Ovary (tissue), 9 donors: ENCODE measurements around the gene ABCA8. TPM values are rescaled to one million over a fixed set of nuclear protein-coding genes. Genes with fewer than 3 reads are reported as not detected.
"Not testable (repeated sequence)": the region's sequence is repeated elsewhere in the genome, so short reads cannot be mapped to it uniquely, and the experiment has no call there.

Experiments used
- DNase-seq, 5 donors: peaks; one replicate each; pipeline ENCODE4 v3.0.0-alpha.2; 2019 to 2020
- H3K27ac ChIP-seq, 2 donors: fragments of 200-600 bp; one replicate each; pipeline versions ENCODE4 v1.5.1 to v1.8.0; 2019 to 2022
- H3K27me3 ChIP-seq: fragments of 200-600 bp; one replicate; pipeline ENCODE4 v1.8.0; 2022
- H3K36me3 ChIP-seq: fragments of 200-600 bp; sonication (generic); one replicate; pipeline ENCODE4 v1.5.1; 2019
- H3K4me1 ChIP-seq: one replicate; pipeline ENCODE4 v1.8.1; 2013; ENCODE audit warnings: mild to moderate bottlenecking, moderate library complexity; ENCODE audit not compliant: insufficient read depth
- H3K4me3 ChIP-seq: fragments of 200-600 bp; sonication (generic); one replicate; pipeline ENCODE4 v1.5.1; 2017
- H3K9me3 ChIP-seq, 2 donors: fragments of 200-600 bp in 1 of 2; sonication (generic) in 1 of 2; one replicate each; pipeline versions ENCODE4 v1.5.1 to v1.8.1; 2013 to 2019; ENCODE audit warnings: mild to moderate bottlenecking in 1 of 2, moderate library complexity in 1 of 2
- CTCF ChIP-seq, 3 donors: fragments of 450-650 bp in 2 of 3; fragments of 200-600 bp in 1 of 3; IDR thresholded peaks; one replicate each; pipeline versions ENCODE4 v1.5.1 to v1.8.0; 2016 to 2022; ENCODE audit warnings: antibody characterized with exemption in 3 of 3, mild to moderate bottlenecking in 1 of 3
- EP300 ChIP-seq: sonication (generic); formaldehyde crosslinking; IDR thresholded peaks from one replicate; pipeline ENCODE4 v1.6.1; 2017; ENCODE audit warnings: antibody characterized with exemption
- POLR2A ChIP-seq: fragments of 450-650 bp; IDR thresholded peaks from one replicate; pipeline ENCODE4 v1.6.1; 2017; ENCODE audit warnings: antibody characterized with exemption, mild to moderate bottlenecking, moderate library complexity
- WGBS, 3 donors: extraction: QIAGEN DNeasy Blood & Tissue Kit in 1 of 3; methylation state at CpG; one replicate each; pipeline versions ENCODE4 v1.1.5 to v1.1.7; 2013 to 2017; 5-methylcytosine and 5-hydroxymethylcytosine counted together
- intact Hi-C, 4 donors: fragments of 100-400 bp; cut with DNase I; formaldehyde crosslinking; loops; one replicate each; pipeline versions ENCODE4 v1.11.0 to v1.15.1; 2022 to 2023
- polyA plus RNA-seq, 2 donors: library from polyadenylated mRNA; stranded (reverse); fragments of 200-250 nt in 1 of 2; fragments of 350-450 nt in 1 of 2; fragmentation: Illumina TruSeq in 1 of 2; extraction: RNeasy Lipid Tissue Mini Kit (QIAGEN cat#74804) in 1 of 2; gene quantifications; one replicate each; pipeline ENCODE4 v1.2.3, GENCODE V29; 2013 to 2014
- total RNA-seq, 7 donors: library from RNA; depleted of rRNA in 2 of 7; stranded (reverse); fragments of >200 nt in 2 of 7; fragmentation: NEBNext Ultra II Directional in 3 of 7; extraction: Animal tissue kit (Norgen Biotek cat#: 25700) in 3 of 7; gene quantifications; one replicate each; pipeline versions ENCODE4 v1.1.0 to v1.2.4, GENCODE V29; 2016 to 2023
- donor health status: DM: no; HTN: no; CAD: no; lungs with moderate emphysema.
- donor health status: DM: no; HTN: no; CAD: no.
- donor health status: Bipolar disorder and iron deficiency.
- donor health status: DM: yes; HTN: yes; CAD: no.
- donor health status: DM: no; HTN: no; CAD: no.
- donor health status: DM: yes; HTN: yes; CAD: no.

Gene ABCA8
- total and polyA plus RNA-seq, 9 donors = 69.2 to 218 (median 98.5) TPM

- Histone ChIP-seq H3K36me3 (no peaks in the 10 kb centered on the region), H3K27me3 (no peaks in the 10 kb centered on the region), H3K4me3 (no peak overlapping the region), H3K4me1 (peaks cover 5% of the 10 kb centered on the region), H3K9me3 (no peaks in the 10 kb centered on the region), H3K27ac (no peak overlapping the region)
- 77 to 94% (median 90%) methylated on average over 5 of the region's 5 CpGs for WGBS, 3 donors
- intact Hi-C loops = loop anchor here in 1 of 4 donors (5.0 kb wide), 1 partner anchor 177 kb away; no protein-coding TSS in a partner anchor
- no peak for DNase-seq
- no peak for TF ChIP-seq POLR2A
- no peak for TF ChIP-seq EP300
- TF ChIP-seq CTCF (IDR thresholded peaks at IDR 0.05) = no peak
Measured at GRCh38 chr17:68969101-68969500, 13.9 kb upstream of the ABCA8 start.

- WGBS, 3 donors = 88 to 92% (median 90%) methylated on average over 4 of the region's 4 CpGs
- no peaks in the 10 kb centered on the region for H3K4me1 ChIP-seq
Measured at GRCh38 chr17:68963958-68964357, 8.8 kb upstream of the ABCA8 start.

GRCh38 chr17:68961214-68961882, 6.2 kb upstream of the ABCA8 start:
- 59 to 74% (median 70%) methylated on average over 9 of the region's 9 CpGs for WGBS, 3 donors
- TF ChIP-seq EP300 (no peak), CTCF (IDR thresholded peaks at IDR 0.05) (no peak), POLR2A (no peak)
- Histone ChIP-seq H3K27me3 (no peaks in the 10 kb centered on the region), H3K4me1 (no peaks in the 10 kb centered on the region), H3K27ac (no peak overlapping the region), H3K9me3 (no peaks in the 10 kb centered on the region), H3K4me3 (no peak overlapping the region), H3K36me3 (no peaks in the 10 kb centered on the region)
- intact Hi-C loops = no loop called here
- no peak for DNase-seq

More at GRCh38 chr17:68963958-68964357, 8.8 kb upstream of the ABCA8 start:
- no peak for DNase-seq
- Histone ChIP-seq H3K27ac (no peak overlapping the region), H3K4me3 (no peak overlapping the region), H3K9me3 (no peaks in the 10 kb centered on the region), H3K27me3 (no peaks in the 10 kb centered on the region), H3K36me3 (no peaks in the 10 kb centered on the region)
- no peak for TF ChIP-seq POLR2A
- TF ChIP-seq CTCF (IDR thresholded peaks at IDR 0.05) = no peak
- no peak for TF ChIP-seq EP300
- intact Hi-C loops = no loop called here

- not testable (repeated sequence) for H3K4me1 ChIP-seq
Measured at GRCh38 chr17:68959117-68959516, 3.9 kb upstream of the ABCA8 start.

GRCh38 chr17:68957944-68958343, 2.8 kb upstream of the ABCA8 start:
- Histone ChIP-seq H3K4me3 (no peak overlapping the region), H3K27me3 (no peaks in the 10 kb centered on the region), H3K27ac (no peak overlapping the region), H3K4me1 (peaks cover 2% of the 10 kb centered on the region), H3K9me3 (no peaks in the 10 kb centered on the region), H3K36me3 (no peaks in the 10 kb centered on the region)
- no peak for DNase-seq
- TF ChIP-seq CTCF (IDR thresholded peaks at IDR 0.05) (no peak), POLR2A (no peak), EP300 (no peak)
- intact Hi-C loops = no loop called here
- WGBS, 3 donors = 89 to 100% (median 93%) methylated on average over 1 of the region's 1 CpG

More at GRCh38 chr17:68959117-68959516, 3.9 kb upstream of the ABCA8 start:
- intact Hi-C loops, H3K36me3 ChIP-seq, H3K4me3 ChIP-seq, H3K27me3 ChIP-seq, H3K9me3 ChIP-seq, H3K27ac ChIP-seq, DNase-seq: not testable (repeated sequence)
- 93 to 96% (median 96%) methylated on average over 2 of the region's 2 CpGs for WGBS, 3 donors
